Spleen (tissue), 11 donors: Measurements from ENCODE around the gene SBF1. TPM values are rescaled to one million over a fixed set of nuclear protein-coding genes. Genes with fewer than 3 reads are reported as not detected.

Experiments
- DNase-seq: peaks from one replicate; pipeline ENCODE4 v3.0.0-alpha.2; 2020
- H3K27ac ChIP-seq, 8 donors: fragments of 200-600 bp; sonication (generic) in 7 of 8; 1 replicate in 4 of 8; 2 replicates in 4 of 8; pipeline versions ENCODE4 v1.5.0 to v1.8.0; 2016 to 2021; ENCODE audit warnings: inconsistent platforms in 4 of 8, mild to moderate bottlenecking in 4 of 8, moderate library complexity in 1 of 8
- H3K27me3 ChIP-seq, 7 donors: fragments of 200-600 bp; sonication (generic) in 6 of 7; replicated peaks in 1 of 7; 1 replicate in 4 of 7; 2 replicates in 3 of 7; pipeline versions ENCODE4 v1.5.0 to v1.8.0; 2016 to 2021; ENCODE audit warnings: inconsistent platforms in 3 of 7, mild to moderate bottlenecking in 1 of 7
- H3K36me3 ChIP-seq, 6 donors: fragments of 200-600 bp; sonication (generic) in 5 of 6; 1 replicate in 4 of 6; 2 replicates in 2 of 6; pipeline versions ENCODE4 v1.5.0 to v1.8.0; 2016 to 2021; ENCODE audit warnings: inconsistent platforms in 2 of 6
- H3K4me1 ChIP-seq, 6 donors: fragments of 200-600 bp; sonication (generic) in 5 of 6; 1 replicate in 3 of 6; 2 replicates in 3 of 6; pipeline versions ENCODE4 v1.5.0 to v1.8.0; 2016 to 2021; ENCODE audit warnings: inconsistent platforms in 3 of 6
- H3K4me3 ChIP-seq, 8 donors: fragments of 200-600 bp; sonication (generic) in 7 of 8; 1 replicate in 4 of 8; 2 replicates in 4 of 8; pipeline versions ENCODE4 v1.5.0 to v1.8.0; 2016 to 2021; ENCODE audit warnings: inconsistent platforms in 4 of 8, mild to moderate bottlenecking in 4 of 8, moderate library complexity in 2 of 8
- H3K9me3 ChIP-seq, 8 donors: fragments of 200-600 bp; sonication (generic) in 7 of 8; 1 replicate in 4 of 8; 2 replicates in 4 of 8; pipeline versions ENCODE4 v1.5.0 to v1.8.0; 2016 to 2021; ENCODE audit warnings: inconsistent platforms in 4 of 8
- POLR2A ChIP-seq, 3 donors: fragments of 450-650 bp; IDR thresholded peaks; one replicate each; pipeline ENCODE4 v1.5.1; 2017; ENCODE audit warnings: antibody characterized with exemption in 3 of 3, mild to moderate bottlenecking in 1 of 3
- POLR2AphosphoS5 ChIP-seq, 3 donors: sonication (generic); formaldehyde crosslinking; IDR thresholded peaks; one replicate each; pipeline ENCODE4 v1.5.1; 2017; ENCODE audit warnings: antibody characterized with exemption in 3 of 3
- WGBS, 5 donors: extraction: QIAGEN DNeasy Blood & Tissue Kit in 3 of 5; methylation state at CpG; one replicate each; pipeline versions ENCODE4 v1.1.5 to v1.1.7; 2013 to 2018; 5-methylcytosine and 5-hydroxymethylcytosine counted together
- intact Hi-C: fragments of 100-400 bp; cut with DNase I; formaldehyde crosslinking; loops from one replicate; pipeline ENCODE4 v1.15.0; 2023; ENCODE audit warnings: low total_unique reads
- polyA plus RNA-seq, 3 donors: library from polyadenylated mRNA; stranded (reverse); fragments of 200-250 nt; gene quantifications; one replicate each; pipeline ENCODE4 v1.2.1, GENCODE V29; 2013
- total RNA-seq, 7 donors: library from RNA; depleted of rRNA in 3 of 7; stranded (reverse); fragments of >200 nt in 3 of 7; fragmentation: NEBNext Ultra II Directional in 4 of 7; extraction: Animal tissue kit (Norgen Biotek cat#: 25700) in 4 of 7; gene quantifications; one replicate each; pipeline versions ENCODE4 v1.1.0 to v1.2.1, GENCODE V29; 2016 to 2021
- TF ChIP-seq, protein P1 (sequence below), 11 experiments: fragments of 200-600 bp in 7 of 11; fragments of 450-650 bp in 4 of 11; sonication (generic) in 4 of 11; IDR thresholded peaks in 8 of 11; conservative IDR thresholded peaks in 3 of 11; 1 replicate in 7 of 11; 2 replicates in 4 of 11; pipeline versions ENCODE4 v1.4.0 to v1.8.0; 2016 to 2021; ENCODE audit warnings: antibody characterized with exemption in 11 of 11, inconsistent platforms in 4 of 11, mild to moderate bottlenecking in 1 of 11
- donor health status: healthy with polysubstance abuse.
- donor health status: DM: no; HTN: no; CAD: no; lungs with moderate emphysema.
- donor health status: DM: no; HTN: no; CAD: no.
- donor health status: Bipolar disorder and iron deficiency.
- donor health status: healthy.
- donor health status: DM: no; HTN: no; CAD: no.
- donor health status: DM: yes; HTN: yes; CAD: no.

Gene SBF1
- total and polyA plus RNA-seq, 10 donors, result 35.7 to 96.9 (median 75.3) TPM

GRCh38 chr22:50468626-50469025 is 6.2 kb downstream of the SBF1 start:
- H3K36me3 ChIP-seq, result peaks cover 4 to 48% (median 45%) of the 10 kb centered on the region in 6 donors
- TF ChIP-seq, protein P1, sequence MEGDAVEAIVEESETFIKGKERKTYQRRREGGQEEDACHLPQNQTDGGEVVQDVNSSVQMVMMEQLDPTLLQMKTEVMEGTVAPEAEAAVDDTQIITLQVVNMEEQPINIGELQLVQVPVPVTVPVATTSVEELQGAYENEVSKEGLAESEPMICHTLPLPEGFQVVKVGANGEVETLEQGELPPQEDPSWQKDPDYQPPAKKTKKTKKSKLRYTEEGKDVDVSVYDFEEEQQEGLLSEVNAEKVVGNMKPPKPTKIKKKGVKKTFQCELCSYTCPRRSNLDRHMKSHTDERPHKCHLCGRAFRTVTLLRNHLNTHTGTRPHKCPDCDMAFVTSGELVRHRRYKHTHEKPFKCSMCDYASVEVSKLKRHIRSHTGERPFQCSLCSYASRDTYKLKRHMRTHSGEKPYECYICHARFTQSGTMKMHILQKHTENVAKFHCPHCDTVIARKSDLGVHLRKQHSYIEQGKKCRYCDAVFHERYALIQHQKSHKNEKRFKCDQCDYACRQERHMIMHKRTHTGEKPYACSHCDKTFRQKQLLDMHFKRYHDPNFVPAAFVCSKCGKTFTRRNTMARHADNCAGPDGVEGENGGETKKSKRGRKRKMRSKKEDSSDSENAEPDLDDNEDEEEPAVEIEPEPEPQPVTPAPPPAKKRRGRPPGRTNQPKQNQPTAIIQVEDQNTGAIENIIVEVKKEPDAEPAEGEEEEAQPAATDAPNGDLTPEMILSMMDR (IDR thresholded peaks at IDR 0.05 in 8 of 11, conservative IDR thresholded peaks at IDR 0.05 in 3 of 11), result no peak
- no peak for TF ChIP-seq POLR2A (IDR thresholded peaks at IDR 0.05)
- no peak for TF ChIP-seq POLR2AphosphoS5 (IDR thresholded peaks at IDR 0.05)
- 78 to 88% (median 84%) methylated on average over 4 to 8 of the region's 8 CpGs for WGBS, 5 donors
- intact Hi-C loops, result no loop called here
- no peaks in the 10 kb centered on the region for H3K27me3 ChIP-seq
- H3K4me1 ChIP-seq, result peaks cover 43 to 66% (median 57%) of the 10 kb centered on the region in 6 donors
- H3K4me3 ChIP-seq, result no peak overlapping the region
- H3K9me3 ChIP-seq, result no peaks in the 10 kb centered on the region
- DNase-seq, result no peak
- peak overlapping the region in 6 of 8 donors; percentile 23 to 90 (median 81) for H3K27ac ChIP-seq

DNA sequence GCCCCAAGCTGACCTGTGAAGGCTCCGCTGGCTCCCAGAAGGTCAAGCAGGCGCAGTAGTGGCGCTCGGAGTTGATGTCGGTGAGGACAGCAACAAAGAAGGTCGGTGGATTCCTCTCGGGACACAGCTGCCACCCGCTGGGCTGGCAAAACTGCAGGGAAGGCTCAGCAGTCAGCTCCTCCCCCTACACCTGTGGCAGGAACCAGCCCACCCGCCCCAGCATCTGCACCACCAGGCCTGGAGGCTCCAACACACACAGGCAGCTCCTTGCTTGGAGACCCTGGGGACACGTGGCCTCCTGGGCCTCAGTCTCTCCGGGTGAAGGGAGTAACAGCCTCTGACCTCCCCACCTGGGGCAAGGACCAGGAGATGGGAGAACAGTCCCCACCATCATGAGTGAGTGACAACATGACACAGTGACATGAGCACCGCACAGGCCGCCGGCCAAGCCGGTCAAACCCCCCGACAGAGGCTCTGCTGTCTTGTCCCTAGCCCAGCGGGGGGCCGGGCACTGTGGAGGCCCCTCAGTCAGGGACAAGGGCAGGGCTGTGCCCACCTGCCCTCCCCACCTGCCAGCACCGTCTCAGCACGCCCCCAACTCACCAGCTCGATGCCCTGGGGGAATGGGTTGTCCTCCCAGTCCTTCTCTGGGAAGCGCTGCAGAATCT is 6.9 kb downstream of the SBF1 start:
- Histone ChIP-seq H3K4me3 (no peak overlapping the region), H3K27me3 (no peaks in the 10 kb centered on the region), H3K36me3 (peaks cover 4 to 55% (median 52%) of the 10 kb centered on the region in 6 donors), H3K4me1 (peaks cover 36 to 59% (median 50%) of the 10 kb centered on the region in 6 donors), H3K27ac (peak overlapping the region in 3 of 8 donors; percentile 80 to 90 (median 89)), H3K9me3 (no peaks in the 10 kb centered on the region)
- intact Hi-C loops, result no loop called here
- WGBS, 5 donors, result 73 to 90% (median 85%) methylated on average over 7 to 22 of the region's 22 CpGs
- no peak for DNase-seq
- TF ChIP-seq, protein P1 (IDR thresholded peaks at IDR 0.05 in 8 of 11, conservative IDR thresholded peaks at IDR 0.05 in 3 of 11), result no peak
- peak in 1 of 3 donors; percentile 9 for TF ChIP-seq POLR2AphosphoS5 (IDR thresholded peaks at IDR 0.05)
- no peak for TF ChIP-seq POLR2A (IDR thresholded peaks at IDR 0.05)

GRCh38 chr22:50467341-50467740 is 7.5 kb downstream of the SBF1 start:
- intact Hi-C loops, result no loop called here
- no peak for DNase-seq
- WGBS, 5 donors, result 82 to 90% (median 86%) methylated on average over 19 to 24 of the region's 24 CpGs
- H3K4me1 ChIP-seq, result peaks cover 30 to 53% (median 44%) of the 10 kb centered on the region in 6 donors
- H3K36me3 ChIP-seq, result peaks cover 4 to 61% (median 58%) of the 10 kb centered on the region in 6 donors
- no peaks in the 10 kb centered on the region for H3K27me3 ChIP-seq
- H3K4me3 ChIP-seq, result no peak overlapping the region
- TF ChIP-seq POLR2A (IDR thresholded peaks at IDR 0.05) (no peak), POLR2AphosphoS5 (IDR thresholded peaks at IDR 0.05) (peak in 1 of 3 donors; percentile 26)
- no peaks in the 10 kb centered on the region for H3K9me3 ChIP-seq
- peak overlapping the region in 1 of 8 donors; percentile 17 for H3K27ac ChIP-seq

GRCh38 chr22:50465066-50465930 is 9.5 kb downstream of the SBF1 start:
- DNase-seq, result no peak
- WGBS, 5 donors, result 92 to 95% (median 93%) methylated on average over 25 to 30 of the region's 30 CpGs
- Histone ChIP-seq H3K9me3 (no peaks in the 10 kb centered on the region), H3K36me3 (peaks cover 4 to 81% (median 78%) of the 10 kb centered on the region in 6 donors), H3K27ac (no peak overlapping the region), H3K4me3 (no peak overlapping the region), H3K27me3 (no peaks in the 10 kb centered on the region), H3K4me1 (peaks cover 11 to 33% (median 24%) of the 10 kb centered on the region in 6 donors)
- TF ChIP-seq POLR2A (IDR thresholded peaks at IDR 0.05) (no peak), POLR2AphosphoS5 (IDR thresholded peaks at IDR 0.05) (peak in 1 of 3 donors; percentile 17)
- TF ChIP-seq, protein P1 (IDR thresholded peaks at IDR 0.05 in 8 of 11, conservative IDR thresholded peaks at IDR 0.05 in 3 of 11), result no peak
- intact Hi-C loops, result no loop called here
